WI38 (cell line): Measurements from ENCODE around the gene SHROOM3.

Experiments
- H3K4me3 ChIP-seq: 2 replicates; pipeline ENCODE4 v1.5.1; 2011; ENCODE audit warnings: low read depth, mild to moderate bottlenecking, control low read depth, low read length
- TF ChIP-seq, protein P1 (sequence below): IDR thresholded peaks from 2 replicates; pipeline ENCODE4 v1.5.1; 2012; ENCODE audit warnings: low read depth, mild to moderate bottlenecking, control low read depth, low read length

The SHROOM3 gene

DNA sequence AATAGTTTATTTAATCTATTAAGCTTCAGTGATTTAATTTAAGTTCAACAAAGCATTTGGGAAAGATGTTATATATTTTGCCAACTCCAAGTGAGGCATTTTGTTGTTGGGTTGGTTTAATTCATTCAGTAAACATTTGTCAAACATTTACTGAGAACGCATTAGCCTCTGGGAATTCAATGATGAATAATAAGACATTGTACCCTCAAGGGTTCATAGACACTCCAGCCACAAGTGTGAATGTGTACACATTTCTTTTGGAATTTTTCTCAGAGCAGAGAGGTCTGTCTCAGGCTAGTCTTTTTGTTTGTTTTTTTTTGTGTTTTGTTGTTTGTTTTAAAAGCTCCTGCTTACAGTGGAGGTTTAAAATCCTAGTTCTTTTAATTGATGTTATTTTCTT is 259.0 kb downstream of the SHROOM3 start:
- TF ChIP-seq, protein P1, sequence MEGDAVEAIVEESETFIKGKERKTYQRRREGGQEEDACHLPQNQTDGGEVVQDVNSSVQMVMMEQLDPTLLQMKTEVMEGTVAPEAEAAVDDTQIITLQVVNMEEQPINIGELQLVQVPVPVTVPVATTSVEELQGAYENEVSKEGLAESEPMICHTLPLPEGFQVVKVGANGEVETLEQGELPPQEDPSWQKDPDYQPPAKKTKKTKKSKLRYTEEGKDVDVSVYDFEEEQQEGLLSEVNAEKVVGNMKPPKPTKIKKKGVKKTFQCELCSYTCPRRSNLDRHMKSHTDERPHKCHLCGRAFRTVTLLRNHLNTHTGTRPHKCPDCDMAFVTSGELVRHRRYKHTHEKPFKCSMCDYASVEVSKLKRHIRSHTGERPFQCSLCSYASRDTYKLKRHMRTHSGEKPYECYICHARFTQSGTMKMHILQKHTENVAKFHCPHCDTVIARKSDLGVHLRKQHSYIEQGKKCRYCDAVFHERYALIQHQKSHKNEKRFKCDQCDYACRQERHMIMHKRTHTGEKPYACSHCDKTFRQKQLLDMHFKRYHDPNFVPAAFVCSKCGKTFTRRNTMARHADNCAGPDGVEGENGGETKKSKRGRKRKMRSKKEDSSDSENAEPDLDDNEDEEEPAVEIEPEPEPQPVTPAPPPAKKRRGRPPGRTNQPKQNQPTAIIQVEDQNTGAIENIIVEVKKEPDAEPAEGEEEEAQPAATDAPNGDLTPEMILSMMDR: no peak
- no peak overlapping the region for H3K4me3 ChIP-seq

GRCh38 chr4:76696109-76696508 is 261.1 kb downstream of the SHROOM3 start:
- TF ChIP-seq, protein P1: no peak
- no peak overlapping the region for H3K4me3 ChIP-seq

DNA sequence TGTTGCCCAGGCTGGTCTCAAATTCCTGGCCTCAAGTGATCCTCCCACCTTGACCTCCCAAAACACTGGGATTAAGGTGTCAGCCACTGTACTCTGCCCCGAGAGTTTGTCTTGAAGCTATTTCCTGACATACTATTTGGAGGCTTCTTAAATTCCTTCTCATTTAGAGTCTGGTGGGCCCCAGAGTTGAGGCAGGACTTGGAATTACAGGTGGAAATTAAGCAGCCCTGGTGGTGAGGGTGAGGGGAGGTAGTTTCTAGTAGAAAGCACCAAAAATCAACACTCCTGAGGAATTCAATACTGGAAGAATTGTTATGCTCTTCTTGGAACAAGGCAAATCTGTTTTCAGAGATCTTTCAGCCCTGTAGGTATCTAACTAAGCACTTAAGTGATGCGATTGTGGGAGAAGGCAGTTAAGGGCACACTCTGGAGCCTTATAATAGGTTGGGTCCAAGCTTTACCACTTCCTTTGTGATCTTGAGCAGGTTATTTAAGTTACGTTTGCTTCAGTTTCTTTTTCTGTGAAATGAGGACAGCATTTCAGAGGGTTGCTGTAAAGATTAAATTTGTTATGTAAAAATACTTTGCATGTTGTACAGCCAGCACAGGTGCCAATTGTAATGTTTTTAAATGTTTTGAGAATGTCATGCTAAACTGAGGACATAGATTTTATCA is 262.2 kb downstream of the SHROOM3 start:
- TF ChIP-seq, protein P1: no peak
- no peak overlapping the region for H3K4me3 ChIP-seq

DNA sequence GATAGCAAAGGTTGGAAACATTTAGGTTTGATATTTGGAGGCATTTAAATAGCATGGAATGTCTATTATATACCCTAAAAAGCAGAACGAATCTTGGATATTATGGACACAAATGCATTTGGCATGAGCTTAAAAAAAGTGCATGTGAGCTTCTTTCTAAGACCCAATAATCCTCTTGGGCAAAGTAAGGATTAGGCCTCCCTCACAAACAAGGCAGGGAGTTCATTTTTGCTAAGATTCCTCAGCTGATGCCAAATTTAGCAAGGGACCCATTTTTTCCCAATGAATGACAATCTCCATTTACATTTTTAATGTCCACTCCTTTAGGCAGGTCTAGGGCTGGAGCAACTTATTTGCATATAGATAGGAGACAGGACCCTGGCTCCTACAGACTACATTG is 263.1 kb downstream of the SHROOM3 start:
- TF ChIP-seq, protein P1: no peak
- H3K4me3 ChIP-seq: no peak overlapping the region

DNA sequence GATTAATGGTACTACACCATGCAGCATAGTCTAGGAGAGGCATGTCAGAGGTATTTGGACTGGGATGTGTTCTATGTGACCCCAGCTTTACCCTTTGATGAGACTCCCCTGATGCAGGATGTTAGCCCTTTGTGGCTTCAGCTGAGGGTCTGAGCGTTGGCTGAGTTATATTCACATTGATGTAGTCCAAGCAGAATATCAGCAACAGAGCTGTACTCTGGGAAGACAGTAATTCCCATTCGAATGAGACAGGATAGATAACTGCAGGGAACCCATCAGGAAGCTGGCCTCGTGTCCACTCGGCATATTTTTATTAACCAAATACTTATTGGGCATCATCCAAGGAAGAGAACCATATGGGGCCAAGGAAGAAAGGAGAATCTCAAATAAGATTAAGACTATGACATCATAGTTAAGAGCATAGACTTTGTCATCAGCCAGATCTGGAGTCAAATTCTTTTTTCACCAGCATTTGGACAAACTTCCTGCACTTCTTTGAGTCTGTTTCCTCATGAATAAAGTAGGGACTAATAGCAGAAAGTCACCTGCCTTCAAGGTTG is 264.8 kb downstream of the SHROOM3 start:
- TF ChIP-seq, protein P1: no peak
- no peak overlapping the region for H3K4me3 ChIP-seq

DNA sequence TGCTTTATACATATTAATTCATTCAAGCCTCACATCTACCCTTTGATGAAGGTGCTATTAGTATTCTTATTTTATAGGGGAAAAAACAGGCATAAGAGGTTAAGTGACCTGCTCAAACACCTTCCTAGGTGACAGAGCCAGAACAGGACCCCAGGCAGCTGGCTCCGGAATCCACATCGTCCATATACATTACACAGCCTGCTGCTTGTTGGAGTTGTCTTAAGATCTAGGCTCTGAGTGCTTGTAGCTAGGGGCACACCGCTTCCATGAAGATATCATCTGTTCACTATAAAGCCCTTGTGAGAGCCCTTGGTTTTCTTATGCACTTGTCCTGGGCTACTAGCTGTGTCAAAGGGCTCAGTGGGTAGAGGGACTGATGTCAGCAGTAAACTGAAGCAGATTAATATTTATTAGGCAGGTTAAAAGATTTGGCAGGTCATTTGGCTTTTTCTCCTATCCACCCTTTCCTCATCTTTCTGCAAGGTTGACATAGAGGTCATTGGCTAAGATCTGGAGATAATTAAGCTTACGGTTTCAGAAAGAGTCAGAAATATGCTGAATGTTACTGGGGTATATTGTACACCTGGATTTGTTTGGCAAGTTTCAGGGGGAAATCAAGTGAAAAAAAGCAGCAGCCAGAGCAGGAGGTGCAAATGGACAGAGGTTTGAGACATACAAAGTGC is 267.6 kb downstream of the SHROOM3 start:
- H3K4me3 ChIP-seq: no peak overlapping the region
- TF ChIP-seq, protein P1: no peak

DNA sequence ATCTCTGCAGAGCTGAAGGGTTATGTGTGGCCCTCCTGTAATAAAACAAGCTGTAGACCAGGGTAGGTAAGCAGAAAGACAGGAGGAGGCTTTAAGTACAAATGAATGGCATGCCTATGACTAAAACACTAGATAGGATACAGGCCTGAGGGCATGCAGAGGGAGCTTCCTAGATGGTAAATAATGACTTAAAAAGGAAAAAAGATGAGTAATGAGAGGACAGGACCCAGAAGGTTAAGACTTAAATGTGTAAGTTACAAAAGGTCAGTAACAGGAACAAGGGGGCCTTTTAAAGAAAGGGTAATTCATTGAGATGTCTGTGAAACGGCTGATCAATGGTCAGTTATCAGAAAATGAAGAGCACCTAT is 268.1 kb downstream of the SHROOM3 start:
- TF ChIP-seq, protein P1: no peak
- H3K4me3 ChIP-seq: no peak overlapping the region
